NT2/D1 (cell line): ENCODE results near the gene TAF6.

Experiments used
- SUZ12 ChIP-seq: IDR thresholded peaks from 2 replicates; pipeline ENCODE4 v1.6.1; 2011; ENCODE audit not compliant: insufficient read length, insufficient read depth; ENCODE audit errors: extremely low read depth
- YY1 ChIP-seq: IDR thresholded peaks from 2 replicates; pipeline ENCODE4 v1.6.1; 2011; ENCODE audit not compliant: insufficient read length, insufficient read depth
- ZNF274 ChIP-seq: IDR thresholded peaks from 2 replicates; pipeline ENCODE4 v1.6.1; 2011; ENCODE audit warnings: mild to moderate bottlenecking, low read depth, low read length

DNA sequence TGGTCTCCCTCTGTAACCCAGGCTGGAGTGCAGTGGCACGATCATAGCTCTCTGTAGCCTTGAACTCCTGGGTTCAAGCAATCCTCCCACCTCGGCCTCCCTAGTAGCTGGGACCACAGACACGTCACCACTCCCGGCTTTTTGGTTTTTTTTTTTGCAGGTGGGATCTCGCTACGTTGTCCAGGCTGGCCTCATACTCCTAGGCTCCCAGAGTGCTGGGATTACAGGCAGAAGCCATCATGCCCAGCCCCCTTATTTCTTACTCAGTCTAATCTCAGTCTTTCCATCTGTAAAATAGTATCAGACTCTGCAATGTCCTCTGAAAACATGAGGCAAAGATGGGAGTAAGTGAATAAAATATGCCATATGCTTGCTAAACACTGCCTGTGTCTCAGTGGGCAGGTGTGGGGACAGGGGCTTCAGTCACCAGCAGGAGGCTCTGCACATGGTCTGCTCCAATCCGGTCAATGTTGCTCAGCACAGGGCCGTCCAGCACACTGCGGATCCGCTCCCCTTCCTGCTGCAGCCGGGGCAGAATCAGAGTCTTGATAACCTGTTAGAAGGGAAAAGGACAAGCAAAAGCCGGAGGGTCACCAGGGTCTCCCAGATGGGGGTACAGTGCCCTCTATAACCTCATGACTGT lies 9.5 kb downstream of the TAF6 start:
- TF ChIP-seq YY1 (no peak), SUZ12 (no peak), ZNF274 (no peak)
